Gastrocnemius medialis (tissue), 4 donors: ENCODE results near the gene EGFR.

Experiments
- POLR2A ChIP-seq, 2 donors: fragments of 450-650 bp; IDR thresholded peaks; one replicate each; pipeline ENCODE4 v1.6.1; 2017; ENCODE audit warnings: antibody characterized with exemption in 2 of 2, mild to moderate bottlenecking in 2 of 2, moderate library complexity in 2 of 2
- TF ChIP-seq, protein P1 (sequence below), 5 experiments: fragments of 450-650 bp in 3 of 5; fragments of 200-600 bp in 2 of 5; sonication (generic) in 2 of 5; IDR thresholded peaks in 4 of 5; conservative IDR thresholded peaks in 1 of 5; 1 replicate in 4 of 5; 2 replicates in 1 of 5; pipeline ENCODE4 v1.5.1; 2016 to 2019; ENCODE audit warnings: antibody characterized with exemption in 5 of 5, mild to moderate bottlenecking in 3 of 5, moderate library complexity in 3 of 5

DNA sequence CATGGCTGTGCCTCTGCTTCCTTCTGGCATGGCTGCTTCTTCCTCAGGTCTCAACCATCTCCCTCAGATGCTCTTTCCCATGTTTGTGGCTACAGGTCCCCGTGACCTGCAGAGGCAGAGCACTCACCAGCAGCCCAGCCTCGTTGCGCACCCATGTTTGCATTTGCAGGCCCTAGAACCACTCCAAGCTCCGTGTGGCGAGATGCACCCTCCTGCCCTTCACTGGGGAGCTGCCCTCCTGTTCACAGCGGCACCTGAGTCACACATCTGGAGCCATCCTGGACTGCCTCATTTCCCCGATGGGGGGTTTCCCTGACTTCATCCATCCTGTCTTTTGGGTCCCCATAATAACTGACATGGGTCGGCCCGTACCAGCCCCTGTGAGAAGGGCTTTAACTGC, 35.9 kb downstream of the EGFR start:
- TF ChIP-seq, protein P1, sequence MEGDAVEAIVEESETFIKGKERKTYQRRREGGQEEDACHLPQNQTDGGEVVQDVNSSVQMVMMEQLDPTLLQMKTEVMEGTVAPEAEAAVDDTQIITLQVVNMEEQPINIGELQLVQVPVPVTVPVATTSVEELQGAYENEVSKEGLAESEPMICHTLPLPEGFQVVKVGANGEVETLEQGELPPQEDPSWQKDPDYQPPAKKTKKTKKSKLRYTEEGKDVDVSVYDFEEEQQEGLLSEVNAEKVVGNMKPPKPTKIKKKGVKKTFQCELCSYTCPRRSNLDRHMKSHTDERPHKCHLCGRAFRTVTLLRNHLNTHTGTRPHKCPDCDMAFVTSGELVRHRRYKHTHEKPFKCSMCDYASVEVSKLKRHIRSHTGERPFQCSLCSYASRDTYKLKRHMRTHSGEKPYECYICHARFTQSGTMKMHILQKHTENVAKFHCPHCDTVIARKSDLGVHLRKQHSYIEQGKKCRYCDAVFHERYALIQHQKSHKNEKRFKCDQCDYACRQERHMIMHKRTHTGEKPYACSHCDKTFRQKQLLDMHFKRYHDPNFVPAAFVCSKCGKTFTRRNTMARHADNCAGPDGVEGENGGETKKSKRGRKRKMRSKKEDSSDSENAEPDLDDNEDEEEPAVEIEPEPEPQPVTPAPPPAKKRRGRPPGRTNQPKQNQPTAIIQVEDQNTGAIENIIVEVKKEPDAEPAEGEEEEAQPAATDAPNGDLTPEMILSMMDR (IDR thresholded peaks at IDR 0.05 in 4 of 5, conservative IDR thresholded peaks at IDR 0.05 in 1 of 5), result no peak
- no peak for TF ChIP-seq POLR2A (IDR thresholded peaks at IDR 0.05)
